Fibroblast of lung (primary cell): ENCODE measurements around the gene SERF2.

Experiments used
- EZH2 ChIP-seq: IDR thresholded peaks from 2 replicates; pipeline ENCODE4 v1.5.1; 2012; ENCODE audit warnings: low read length, control low read depth, mild to moderate bottlenecking; ENCODE audit errors: missing control alignments
- TF ChIP-seq, protein P1 (sequence below), 2 donors: IDR thresholded peaks in 1 of 2; conservative IDR thresholded peaks in 1 of 2; 1 replicate in 1 of 2; 2 replicates in 1 of 2; pipeline ENCODE4 v1.5.1; 2011 to 2012; ENCODE audit warnings: low read length in 2 of 2, control low read depth in 1 of 2, inconsistent platforms in 1 of 2, low read depth in 1 of 2, mild to moderate bottlenecking in 1 of 2

DNA sequence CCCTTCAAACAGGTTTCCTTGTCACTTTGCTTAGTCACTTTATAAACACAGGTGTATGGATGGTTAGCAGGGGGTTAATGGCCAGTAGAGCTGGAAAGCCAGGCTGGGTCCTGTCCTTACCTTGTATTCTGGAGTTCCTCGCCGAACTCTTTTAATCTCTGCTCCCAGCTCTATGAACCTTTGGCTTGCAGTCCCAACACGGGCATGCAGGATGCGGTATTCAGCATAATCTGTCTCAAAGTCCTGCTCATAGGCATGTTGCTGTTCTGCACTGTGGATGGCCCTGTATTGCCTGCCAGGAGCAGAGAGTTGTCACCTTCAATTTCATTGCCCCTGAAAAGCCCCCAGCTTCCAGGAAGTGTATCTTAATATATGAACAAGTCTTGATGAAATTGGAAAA, 18.1 kb upstream of the SERF2 start:
- TF ChIP-seq, protein P1, sequence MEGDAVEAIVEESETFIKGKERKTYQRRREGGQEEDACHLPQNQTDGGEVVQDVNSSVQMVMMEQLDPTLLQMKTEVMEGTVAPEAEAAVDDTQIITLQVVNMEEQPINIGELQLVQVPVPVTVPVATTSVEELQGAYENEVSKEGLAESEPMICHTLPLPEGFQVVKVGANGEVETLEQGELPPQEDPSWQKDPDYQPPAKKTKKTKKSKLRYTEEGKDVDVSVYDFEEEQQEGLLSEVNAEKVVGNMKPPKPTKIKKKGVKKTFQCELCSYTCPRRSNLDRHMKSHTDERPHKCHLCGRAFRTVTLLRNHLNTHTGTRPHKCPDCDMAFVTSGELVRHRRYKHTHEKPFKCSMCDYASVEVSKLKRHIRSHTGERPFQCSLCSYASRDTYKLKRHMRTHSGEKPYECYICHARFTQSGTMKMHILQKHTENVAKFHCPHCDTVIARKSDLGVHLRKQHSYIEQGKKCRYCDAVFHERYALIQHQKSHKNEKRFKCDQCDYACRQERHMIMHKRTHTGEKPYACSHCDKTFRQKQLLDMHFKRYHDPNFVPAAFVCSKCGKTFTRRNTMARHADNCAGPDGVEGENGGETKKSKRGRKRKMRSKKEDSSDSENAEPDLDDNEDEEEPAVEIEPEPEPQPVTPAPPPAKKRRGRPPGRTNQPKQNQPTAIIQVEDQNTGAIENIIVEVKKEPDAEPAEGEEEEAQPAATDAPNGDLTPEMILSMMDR (conservative IDR thresholded peaks at IDR 0.05 in 1 of 2, IDR thresholded peaks at IDR 0.05 in 1 of 2; ENCODE audit: low read depth in 1 of 2, low read length in 2 of 2), result no peak
- TF ChIP-seq EZH2, result no peak
